ENCODE data around the gene CLSTN2.

CLSTN2 gene

GRCh38 chr3:140055092-140055791 lies 120.3 kb downstream of the CLSTN2 start:
- no peak for DNase-seq

DNA sequence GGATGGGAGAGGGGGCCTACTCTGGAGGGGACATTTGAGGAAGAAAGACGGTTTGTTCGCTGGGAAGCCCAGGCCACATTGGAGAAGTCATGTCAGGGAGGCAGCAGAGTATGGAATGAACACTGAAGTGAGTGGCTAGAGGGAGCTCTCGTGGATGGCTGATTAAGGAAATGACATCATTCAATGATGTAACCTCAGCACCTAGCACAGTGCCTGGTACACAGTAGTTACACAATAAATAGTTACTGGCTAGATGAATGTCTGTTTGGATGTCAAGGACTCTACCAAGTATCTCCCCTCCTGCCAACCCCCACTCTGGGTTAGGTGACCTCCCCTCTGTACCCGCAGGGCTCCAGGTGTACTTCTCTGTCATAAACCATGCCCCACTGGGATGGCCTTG lies 121.1 kb downstream of the CLSTN2 start:
- DNase-seq, result no peak

DNA sequence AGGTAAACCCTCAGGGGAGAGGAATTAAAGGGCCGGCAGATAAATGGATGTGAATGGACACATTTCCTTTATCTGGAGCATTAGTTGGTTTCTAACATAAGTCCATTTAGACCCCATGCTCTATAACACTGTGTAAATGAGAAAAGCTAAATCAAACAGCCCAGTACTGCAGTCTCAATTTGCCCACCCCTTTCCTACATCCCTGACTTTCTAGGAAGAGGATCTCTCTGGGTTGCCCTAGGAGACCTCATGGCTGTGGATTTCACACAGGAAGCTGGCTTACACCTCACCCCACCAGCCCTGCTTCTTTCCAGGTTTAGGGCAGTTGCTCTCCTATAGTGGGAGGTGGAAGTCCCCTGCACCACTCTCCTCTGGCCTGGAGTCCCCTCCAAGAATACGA lies 126.2 kb downstream of the CLSTN2 start:
- no peak for DNase-seq

- no peak for DNase-seq
These were observed 127.5 kb downstream of the CLSTN2 start for GRCh38 chr3:140062461-140062860.

- DNase-seq, result no peak
These were observed 132.5 kb downstream of the CLSTN2 start for GRCh38 chr3:140067487-140067886.

GRCh38 chr3:140068494-140069017 lies 133.6 kb downstream of the CLSTN2 start:
- DNase-seq, result no peak

- no peak for DNase-seq
These were observed 138.5 kb downstream of the CLSTN2 start for GRCh38 chr3:140073278-140074045.

DNA sequence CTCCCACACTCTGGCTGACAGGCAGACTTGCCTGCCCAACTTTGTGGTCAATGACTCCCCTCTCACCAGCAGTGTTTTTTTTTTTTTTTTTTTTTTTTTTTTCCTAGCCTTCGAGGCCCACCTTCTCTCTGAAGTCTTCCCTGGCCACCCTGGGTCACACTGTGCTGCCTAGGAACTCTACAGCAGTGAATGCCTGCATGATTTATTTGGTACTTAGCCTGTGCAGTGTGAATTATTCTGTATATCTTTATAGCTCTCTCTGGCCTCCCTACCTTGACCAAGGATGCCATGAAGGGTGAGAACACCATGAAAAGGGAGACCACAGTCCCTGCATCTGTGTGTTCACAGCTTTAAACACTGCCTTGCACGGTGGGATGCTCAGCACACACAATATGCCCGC lies 141.6 kb downstream of the CLSTN2 start:
- no peak for DNase-seq

- no peak for DNase-seq
These were observed 142.4 kb downstream of the CLSTN2 start for GRCh38 chr3:140077406-140077805.

- no peak for DNase-seq
These were observed 143.4 kb downstream of the CLSTN2 start for GRCh38 chr3:140078343-140078742.

GRCh38 chr3:140078940-140079339 lies 144.0 kb downstream of the CLSTN2 start:
- DNase-seq, result no peak

- no peak for DNase-seq
These were observed 146.9 kb downstream of the CLSTN2 start for GRCh38 chr3:140081887-140082286.

- no peak for DNase-seq
These were observed 150.0 kb downstream of the CLSTN2 start for GRCh38 chr3:140085001-140085400.

GRCh38 chr3:140086642-140087041 lies 151.7 kb downstream of the CLSTN2 start:
- DNase-seq, result no peak

DNA sequence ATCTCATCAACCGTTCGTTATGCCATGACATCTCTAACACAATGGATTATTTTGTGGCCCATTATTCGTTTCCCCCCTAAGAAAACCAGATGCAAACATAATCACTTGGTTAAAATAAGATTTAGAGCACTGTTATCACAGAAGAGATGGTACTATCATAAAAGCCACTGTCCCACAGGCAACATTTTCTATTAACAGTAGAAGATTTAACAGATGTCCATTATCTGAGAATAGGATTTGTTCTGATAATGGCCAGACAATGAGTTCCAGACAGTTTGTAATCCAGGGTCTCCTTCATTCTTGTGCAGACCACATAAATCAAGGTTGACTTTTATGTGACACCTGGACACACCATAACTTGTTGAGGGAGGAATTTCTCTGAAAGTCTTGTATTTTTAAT lies 153.1 kb downstream of the CLSTN2 start:
- DNase-seq, result no peak

DNA sequence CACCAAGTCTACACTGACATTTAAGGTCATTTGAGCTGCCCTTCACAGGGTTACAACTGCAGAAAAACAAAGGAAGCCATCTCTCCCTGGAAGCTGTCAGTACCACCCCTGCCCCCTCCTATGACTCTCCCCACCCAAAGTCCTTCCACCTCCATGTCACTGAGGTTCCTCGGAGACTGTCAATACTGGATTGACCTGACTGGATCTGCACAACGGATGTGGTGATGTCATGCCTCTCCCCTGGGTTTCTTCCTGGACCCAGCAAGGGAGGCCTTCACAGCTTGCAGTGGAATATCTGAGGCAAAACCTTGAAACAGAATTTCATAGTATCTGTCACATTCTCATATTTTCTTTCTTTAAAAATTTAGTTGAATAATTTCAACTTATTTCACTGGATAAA lies 153.5 kb downstream of the CLSTN2 start:
- DNase-seq, result no peak

GRCh38 chr3:140089403-140090072 lies 154.6 kb downstream of the CLSTN2 start:
- DNase-seq, result no peak

DNA sequence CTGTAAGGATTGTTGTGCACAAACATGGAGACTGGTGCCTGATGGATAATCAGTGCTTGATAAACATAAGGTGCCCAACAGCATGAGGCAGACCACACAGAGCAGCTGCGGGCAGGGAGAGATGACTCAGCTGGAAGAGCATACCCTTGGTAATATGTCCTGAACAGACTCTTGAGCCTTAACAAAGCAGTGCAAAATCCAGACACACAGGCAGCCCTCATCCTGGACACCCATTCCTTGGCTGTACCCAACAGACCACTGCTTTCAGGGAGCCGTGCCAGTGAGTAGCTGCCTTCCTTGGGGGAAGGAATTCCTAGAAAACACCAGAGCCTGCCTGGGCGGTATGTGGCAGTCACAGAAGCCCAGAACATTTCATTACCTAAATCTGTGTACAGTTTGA lies 156.2 kb downstream of the CLSTN2 start:
- DNase-seq, result no peak

DNA sequence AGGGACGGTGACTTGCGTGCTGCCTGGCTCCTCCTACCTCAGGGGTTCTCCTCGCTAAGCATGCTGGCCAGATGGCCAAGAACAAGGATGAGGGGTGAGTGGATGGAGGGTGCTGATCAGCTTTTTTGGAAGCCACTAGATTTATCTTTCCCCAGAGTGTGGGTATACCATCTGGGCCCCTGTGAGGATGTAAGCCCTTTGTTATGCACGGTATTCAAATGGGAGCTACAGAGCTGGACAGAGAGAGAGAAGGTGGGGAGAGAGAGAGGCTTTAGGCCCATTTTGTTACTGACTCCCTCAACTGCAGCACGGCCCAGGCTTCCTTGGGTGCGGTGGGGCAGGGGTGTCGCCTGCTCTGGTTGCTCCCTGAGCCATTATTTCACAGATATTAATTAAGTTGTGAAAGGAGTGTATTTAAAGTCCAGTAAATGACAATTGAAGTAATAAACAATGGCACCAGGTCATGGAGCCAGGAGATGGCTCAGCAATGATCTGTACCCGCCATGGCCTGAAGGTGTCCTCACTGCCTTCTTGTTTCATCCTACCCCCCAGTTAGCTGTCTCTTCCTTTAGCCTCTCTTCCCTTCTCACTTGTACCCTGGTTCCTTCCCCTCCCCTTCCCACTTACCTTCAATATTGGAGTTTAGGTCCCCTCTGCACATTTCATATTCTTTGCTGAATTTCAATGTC lies 158.0 kb downstream of the CLSTN2 start:
- DNase-seq, result no peak

DNA sequence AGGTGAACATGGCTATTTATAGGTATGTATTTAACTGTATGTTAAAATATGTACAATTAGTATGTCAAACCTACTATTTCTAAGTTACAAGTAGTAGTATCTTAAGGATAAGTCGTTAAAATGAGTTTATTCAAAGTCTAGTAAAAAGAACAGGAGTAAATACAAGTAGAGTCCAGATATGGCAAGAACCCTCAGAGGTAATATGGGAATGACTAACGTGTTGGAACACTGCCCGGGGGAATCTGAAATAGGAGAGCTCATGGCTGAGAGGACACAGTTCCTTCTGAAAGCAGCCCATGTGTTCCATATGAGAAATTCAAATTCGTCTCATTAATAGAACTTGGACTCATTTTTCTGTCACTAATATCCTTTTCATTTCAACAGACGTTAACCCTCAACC lies 158.8 kb downstream of the CLSTN2 start:
- no peak for DNase-seq

- no peak for DNase-seq
These were observed 159.5 kb downstream of the CLSTN2 start for GRCh38 chr3:140094487-140094886.

- DNase-seq, result no peak
These were observed 161.1 kb downstream of the CLSTN2 start for GRCh38 chr3:140096037-140096436.
